ENCODE measurements around the gene HCAR3. TPM values are rescaled to one million over a fixed set of nuclear protein-coding genes. Genes with fewer than 3 reads are reported as not detected.

HCAR3 gene
- total RNA-seq, 1 experiment from 2014 or later: not detected

GRCh38 chr12:122691566-122691965 is 25.0 kb downstream of the HCAR3 start (continued):
- TF ChIP-seq ATF6 (CRISPR knock-in tag; IDR thresholded peaks at IDR 0.05) (no peak), ARID4B (CRISPR knock-in tag; IDR thresholded peaks at IDR 0.05; ENCODE audit: borderline replicate concordance) (no peak)

- POLR2A ChIA-PET: no interaction called here
- H3K27ac Mint-ChIP-seq: no peak overlapping the region
These were observed 28.3 kb downstream of the HCAR3 start for GRCh38 chr12:122688291-122688690.

More at GRCh38 chr12:122688291-122688690, 28.3 kb downstream of the HCAR3 start:
- Mint-ChIP-seq H3K4me3 (no peak overlapping the region), H3K4me1 (peaks cover 2% of the 10 kb centered on the region), H3K36me3 (no peaks in the 10 kb centered on the region), H3K27me3 (ENCODE audit: low read depth) (peaks cover 27% of the 10 kb centered on the region), H3K9me3 (no peaks in the 10 kb centered on the region)
- no peak for ATAC-seq
- DNase-seq (ENCODE audit: low spot score): no peak
- CTCF ChIA-PET: no interaction called here
- TF ChIP-seq ESRRA (CRISPR knock-in tag; IDR thresholded peaks at IDR 0.05; ENCODE audit: borderline replicate concordance) (no peak), HMGA2 (CRISPR knock-in tag; IDR thresholded peaks at IDR 0.05) (no peak), ZNF121 (CRISPR knock-in tag; IDR thresholded peaks at IDR 0.05) (no peak), NR2C2 (CRISPR knock-in tag; IDR thresholded peaks at IDR 0.05) (no peak), STAT6 (CRISPR knock-in tag; conservative IDR thresholded peaks at IDR 0.05; ENCODE audit: low read depth) (no peak), RELA (CRISPR knock-in tag; IDR thresholded peaks at IDR 0.05; ENCODE audit: borderline replicate concordance) (no peak), NFE2L1 (CRISPR knock-in tag; IDR thresholded peaks at IDR 0.05) (no peak), PREB (CRISPR knock-in tag; IDR thresholded peaks at IDR 0.05; ENCODE audit: borderline replicate concordance) (no peak), ARID4B (CRISPR knock-in tag; IDR thresholded peaks at IDR 0.05; ENCODE audit: borderline replicate concordance) (no peak), SMAD4 (CRISPR knock-in tag; IDR thresholded peaks at IDR 0.05) (no peak), ATF3 (CRISPR knock-in tag; conservative IDR thresholded peaks at IDR 0.05) (no peak)

All from WTC11 (cell line).